Stimulated activated CD4-positive, alpha-beta T cell treated with anti-CD3 and anti-CD28 coated beads, Interleukin-1b, Interleukin-23, amount 100 ng/mL, for 24 hours (primary cell): Measurements from ENCODE around the gene RXRA.

Experiments used
- DNase-seq, 4 experiments: peaks; one replicate each; pipeline ENCODE4 v3.0.0-alpha.2; 2020; ENCODE audit warnings: low read depth in 4 of 4, low spot score in 1 of 4

The RXRA gene

GRCh38 chr9:134429007-134429406 lies 102.8 kb downstream of the RXRA start:
- DNase-seq, result no peak

GRCh38 chr9:134429481-134429880 lies 103.2 kb downstream of the RXRA start:
- no peak for DNase-seq

GRCh38 chr9:134431095-134431494 lies 104.8 kb downstream of the RXRA start:
- no peak for DNase-seq

- no peak for DNase-seq
These were observed 105.4 kb downstream of the RXRA start for GRCh38 chr9:134431626-134432025.

GRCh38 chr9:134432471-134432870 lies 106.2 kb downstream of the RXRA start:
- DNase-seq, result no peak

GRCh38 chr9:134433101-134433500 lies 106.8 kb downstream of the RXRA start:
- DNase-seq, result no peak

- no peak for DNase-seq
These were observed 107.9 kb downstream of the RXRA start for GRCh38 chr9:134433909-134434882.

- DNase-seq, result no peak
These were observed 108.7 kb downstream of the RXRA start for GRCh38 chr9:134434894-134435506.

- DNase-seq, result no peak
These were observed 109.5 kb downstream of the RXRA start for GRCh38 chr9:134435550-134436378.

GRCh38 chr9:134436379-134436762 lies 110.1 kb downstream of the RXRA start:
- no peak for DNase-seq

GRCh38 chr9:134436911-134437310 lies 110.7 kb downstream of the RXRA start:
- no peak for DNase-seq

- no peak for DNase-seq
These were observed 111.3 kb downstream of the RXRA start for GRCh38 chr9:134437403-134438194.

GRCh38 chr9:134438195-134438788 lies 112.0 kb downstream of the RXRA start:
- no peak for DNase-seq

- DNase-seq, result no peak
These were observed 113.1 kb downstream of the RXRA start for GRCh38 chr9:134439368-134439784.

- DNase-seq, result no peak
These were observed 114.5 kb downstream of the RXRA start for GRCh38 chr9:134440636-134441226.

GRCh38 chr9:134441227-134442084 lies 115.2 kb downstream of the RXRA start:
- DNase-seq, result no peak

GRCh38 chr9:134442085-134442474 lies 115.8 kb downstream of the RXRA start:
- no peak for DNase-seq

GRCh38 chr9:134442486-134443173 lies 116.4 kb downstream of the RXRA start:
- no peak for DNase-seq
